GM18505 (cell line): Measurements from ENCODE around the gene C5orf22.
A peak's percentile ranks its signal among the peaks of the same experiment; 100 is the strongest.

Source experiments
- ATAC-seq: cut with Tn5 transposase; IDR thresholded peaks from one replicate; pipeline ENCODE4 v1.9.1; 2021; ENCODE audit not compliant: unreplicated experiment
- POLR2A ChIP-seq: IDR thresholded peaks from 4 replicates; pipeline ENCODE4 v1.6.1; 2011; ENCODE audit warnings: borderline replicate concordance; ENCODE audit not compliant: insufficient read depth, insufficient read length; ENCODE audit errors: extremely low read depth

The C5orf22 gene

DNA sequence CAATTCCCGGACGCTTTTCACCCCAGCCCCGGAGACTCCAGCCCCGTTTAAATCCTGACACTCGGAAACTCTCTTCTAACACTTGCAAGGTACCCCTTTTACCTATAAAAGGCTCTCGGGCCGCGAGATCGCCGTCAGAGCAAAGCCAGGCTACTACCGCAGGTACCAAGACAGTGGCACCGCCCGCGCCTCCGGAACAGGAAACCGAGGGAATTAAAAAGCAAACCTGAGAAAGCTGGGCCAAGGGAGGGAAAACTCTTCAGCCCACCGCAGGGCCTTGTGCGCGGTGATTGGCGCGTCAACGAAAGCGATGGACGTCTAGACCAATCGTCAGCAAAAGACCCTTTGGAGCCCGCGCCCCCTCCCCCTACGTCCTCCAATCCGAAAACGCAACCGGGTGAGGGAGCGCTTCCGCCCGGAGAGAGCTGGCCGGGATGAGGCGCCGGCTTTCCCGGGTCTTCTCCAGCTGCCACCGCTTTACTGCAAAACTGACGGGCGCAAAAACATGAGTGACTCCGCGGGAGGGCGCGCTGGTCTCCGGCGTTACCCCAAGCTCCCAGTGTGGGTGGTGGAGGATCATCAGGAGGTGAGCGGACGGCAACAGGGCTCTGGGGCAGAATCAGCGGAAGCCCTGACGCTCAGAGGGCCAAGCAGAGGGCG lies at the start of gene C5orf22, which contains the start of gene DROSHA:
TSS of gene C5orf22 (plus strand) at position 414 of the 660 bp plus-strand sequence. CDS start at position 506, 92 bp downstream.
TSS of gene DROSHA (minus strand) at position 206 of the 660 bp plus-strand sequence. CDS start 3,034 bp downstream, outside the sequence.
- peak; percentile 86 for TF ChIP-seq POLR2A
- ATAC-seq = peak; percentile 94

DNA sequence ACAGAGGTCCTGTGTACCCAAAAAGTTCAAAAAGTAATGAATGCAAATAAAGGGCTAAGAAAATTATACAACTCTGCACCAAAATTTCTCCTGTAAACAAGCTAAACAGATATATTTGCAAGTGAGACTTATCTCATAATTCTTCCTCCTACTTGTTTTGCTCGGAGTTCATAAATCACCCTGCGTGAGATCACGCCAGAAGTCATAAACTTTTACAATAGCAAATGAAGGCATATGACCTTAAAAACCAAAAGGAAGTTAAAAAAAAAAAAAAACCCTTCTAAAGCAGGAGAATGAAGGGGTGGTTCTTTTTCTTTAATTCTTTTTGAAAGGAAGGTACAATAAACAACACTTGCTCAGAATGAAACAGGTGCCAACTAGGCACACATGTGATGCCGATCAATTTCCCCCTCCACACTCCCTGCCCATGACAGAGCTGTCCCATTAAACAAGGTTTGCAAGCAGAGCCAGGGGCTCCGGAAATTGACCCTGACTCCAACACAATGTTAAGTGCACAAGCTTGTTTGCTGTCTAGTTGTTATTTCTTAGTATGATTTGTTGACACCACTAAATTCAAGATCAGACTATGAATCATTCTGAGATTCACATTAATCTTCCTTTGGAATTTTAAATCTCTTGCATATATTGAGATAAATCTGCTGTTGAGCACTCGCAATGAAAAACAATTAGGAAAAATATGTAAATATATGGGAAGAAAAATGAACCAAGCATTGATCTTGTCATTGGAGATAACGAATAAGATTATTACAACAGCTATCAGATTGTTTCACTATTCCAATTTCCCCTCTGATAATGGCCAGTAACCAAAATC lies 46.5 kb upstream of the C5orf22 start:
- no peak for ATAC-seq
- no peak for TF ChIP-seq POLR2A

- TF ChIP-seq POLR2A = no peak
- ATAC-seq = no peak
Measured at GRCh38 chr5:31486441-31486840, 45.7 kb upstream of the C5orf22 start.

GRCh38 chr5:31487506-31487905 lies 44.6 kb upstream of the C5orf22 start:
- ATAC-seq = no peak

DNA sequence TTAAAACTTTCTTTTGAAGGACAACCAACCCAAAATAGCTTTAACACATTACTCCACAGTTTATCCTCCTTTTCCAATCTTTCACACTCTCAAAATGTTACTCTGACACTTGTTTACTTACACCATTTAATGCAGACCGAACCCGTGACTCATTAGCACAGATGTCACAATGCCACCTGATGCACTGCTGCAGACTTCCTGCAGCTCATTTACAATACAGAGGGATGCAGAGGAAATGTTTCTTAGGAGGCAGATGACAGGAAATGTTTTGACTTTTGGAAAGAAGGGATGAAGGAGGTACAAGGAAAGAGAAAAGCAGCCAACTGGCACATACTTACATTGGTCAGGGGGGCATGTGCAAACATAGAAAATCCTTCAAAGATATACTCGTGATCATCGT lies 39.2 kb upstream of the C5orf22 start:
- ATAC-seq = no peak

More at GRCh38 chr5:31487506-31487905, 44.6 kb upstream of the C5orf22 start:
- no peak for TF ChIP-seq POLR2A

DNA sequence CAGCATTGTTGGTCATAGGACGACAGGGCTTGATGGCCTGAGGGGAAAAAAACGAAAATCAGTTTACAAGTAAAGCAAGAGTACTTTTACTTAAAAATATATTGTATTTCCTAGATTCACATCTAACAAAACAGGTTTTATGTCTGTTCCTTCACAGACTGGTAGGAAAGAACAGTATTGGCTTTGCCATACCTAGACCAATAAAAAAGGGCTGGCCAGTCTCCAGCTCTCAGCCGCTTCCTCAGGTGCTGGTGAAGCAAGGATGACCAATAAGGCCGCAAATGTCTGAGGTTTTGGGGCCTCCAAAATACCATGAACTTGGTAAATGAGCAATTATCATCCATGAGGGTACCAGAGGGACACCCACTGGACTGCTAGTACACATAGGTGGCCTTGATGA lies 36.8 kb upstream of the C5orf22 start:
- no peak for ATAC-seq

More for the DNA sequence above, 39.2 kb upstream of the C5orf22 start:
- TF ChIP-seq POLR2A = no peak

DNA sequence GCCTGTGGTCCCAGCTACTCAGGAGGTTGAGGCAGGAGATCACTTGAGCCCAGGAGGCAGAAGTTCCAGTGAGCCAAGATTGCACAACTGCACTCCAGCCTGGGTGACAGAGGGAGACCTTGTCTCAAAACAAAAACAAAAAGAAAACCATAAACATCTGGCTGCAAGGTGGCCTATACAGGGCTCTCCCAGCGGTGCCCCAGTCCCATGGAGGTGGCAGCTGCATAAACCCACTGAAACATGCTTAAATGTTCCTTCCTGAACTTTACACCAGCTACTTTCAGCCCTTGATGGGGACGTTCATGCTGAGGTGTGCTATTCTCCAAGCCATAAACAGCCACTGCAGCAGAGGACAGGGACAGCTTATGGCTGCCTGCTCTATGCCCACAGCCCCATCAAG lies 35.8 kb upstream of the C5orf22 start:
- no peak for TF ChIP-seq POLR2A
- ATAC-seq = no peak

More for the DNA sequence above, 36.8 kb upstream of the C5orf22 start:
- no peak for TF ChIP-seq POLR2A

GRCh38 chr5:31496891-31497290 lies 35.2 kb upstream of the C5orf22 start:
- ATAC-seq = no peak
- TF ChIP-seq POLR2A = no peak

GRCh38 chr5:31500256-31500655 lies 31.8 kb upstream of the C5orf22 start:
- ATAC-seq = no peak
- no peak for TF ChIP-seq POLR2A

DNA sequence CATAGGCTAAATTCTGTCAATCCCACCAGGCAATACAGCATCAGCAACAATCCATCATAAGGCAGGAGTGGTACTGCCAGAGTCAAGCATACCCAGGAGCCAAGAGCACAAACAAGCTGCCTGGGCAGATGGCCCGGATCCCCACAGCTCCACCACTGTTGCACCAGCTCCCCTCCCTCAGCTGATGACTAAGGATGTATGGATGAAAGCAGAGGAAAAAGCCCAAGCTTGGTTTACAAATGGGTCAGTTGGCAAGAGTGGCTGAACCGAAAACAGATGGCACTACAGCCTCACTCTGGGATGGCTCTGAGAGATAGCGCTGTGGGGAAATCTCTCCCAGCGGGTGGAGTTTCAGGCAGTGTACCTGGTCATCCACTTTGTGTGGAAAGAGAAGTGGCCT lies 29.6 kb upstream of the C5orf22 start:
- TF ChIP-seq POLR2A = no peak
- no peak for ATAC-seq

DNA sequence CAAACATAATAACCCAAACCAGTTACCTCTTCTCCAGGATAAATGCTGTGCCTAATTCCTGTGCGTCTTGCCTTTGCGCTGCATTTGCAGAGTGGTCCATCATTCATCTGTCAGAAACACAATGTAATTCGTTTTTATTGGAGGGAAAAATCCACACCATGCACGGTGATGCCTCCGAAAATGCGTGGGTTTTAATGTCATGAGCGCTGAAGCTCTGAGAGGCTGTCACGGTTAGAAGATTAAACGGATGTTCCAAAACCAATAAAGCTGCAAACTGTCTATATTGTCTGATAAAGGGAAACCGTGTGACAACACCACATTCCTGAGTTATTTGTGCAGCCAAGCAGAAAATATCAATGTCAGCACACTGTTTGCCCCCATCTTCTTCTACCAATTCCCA lies 27.6 kb upstream of the C5orf22 start:
- ATAC-seq = no peak
- no peak for TF ChIP-seq POLR2A

DNA sequence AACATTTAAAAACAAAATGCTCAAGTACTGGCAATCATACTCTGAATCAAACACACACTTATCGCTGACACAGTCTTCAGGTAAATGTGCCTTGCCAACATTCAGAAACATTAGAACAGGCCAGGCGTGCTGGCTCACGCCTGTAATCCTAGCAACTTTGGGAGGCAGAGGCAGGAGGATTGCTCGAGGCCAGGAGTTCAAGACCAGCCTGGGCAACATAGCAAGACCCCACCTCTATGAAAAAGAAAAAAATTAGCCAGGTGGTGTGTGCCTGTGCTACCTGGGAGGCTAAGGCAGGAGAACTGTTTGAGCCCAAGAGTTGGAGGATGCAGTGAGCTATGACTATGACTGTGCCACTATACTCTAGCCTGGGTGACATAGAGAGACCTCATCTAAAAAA lies 20.8 kb upstream of the C5orf22 start:
- TF ChIP-seq POLR2A = no peak
- no peak for ATAC-seq

- TF ChIP-seq POLR2A = no peak
- ATAC-seq = no peak
Measured at GRCh38 chr5:31516802-31517201, 15.3 kb upstream of the C5orf22 start.

- no peak for TF ChIP-seq POLR2A
- ATAC-seq = no peak
Measured at GRCh38 chr5:31523041-31523440, 9.1 kb upstream of the C5orf22 start.

- TF ChIP-seq POLR2A = no peak
Measured at GRCh38 chr5:31530541-31531265, 1.4 kb upstream of the C5orf22 start.

More at GRCh38 chr5:31530541-31531265, 1.4 kb upstream of the C5orf22 start:
- no peak for ATAC-seq
